Muscle layer of duodenum (tissue), 2 donors: ENCODE results near the gene CYP2J2.
"Not testable (repeated sequence)": the region's sequence is repeated elsewhere in the genome, so short reads cannot be mapped to it uniquely, and the experiment has no call there.

Source experiments
- H3K27ac ChIP-seq: one replicate; pipeline ENCODE4 v1.7.0; 2013; ENCODE audit warnings: mild to moderate bottlenecking, low read length
- H3K27me3 ChIP-seq: one replicate; pipeline ENCODE4 v1.7.0; 2013; ENCODE audit warnings: low read depth, mild to moderate bottlenecking, control low read depth, low read length
- H3K36me3 ChIP-seq, 2 donors: one replicate each; pipeline ENCODE4 v1.7.0; 2013; ENCODE audit warnings: low read length in 2 of 2, control low read depth in 1 of 2, mild to moderate bottlenecking in 1 of 2; ENCODE audit not compliant: insufficient read depth in 2 of 2, control insufficient read depth in 1 of 2
- H3K4me1 ChIP-seq, 2 donors: one replicate each; pipeline ENCODE4 v1.7.0; 2013; ENCODE audit warnings: low read length in 2 of 2, mild to moderate bottlenecking in 2 of 2, control low read depth in 1 of 2, moderate library complexity in 1 of 2; ENCODE audit not compliant: insufficient read depth in 2 of 2, control insufficient read depth in 1 of 2
- H3K4me3 ChIP-seq, 2 donors: one replicate each; pipeline ENCODE4 v1.7.0; 2013; ENCODE audit warnings: low read length in 2 of 2, low read depth in 1 of 2, mild to moderate bottlenecking in 1 of 2
- H3K9me3 ChIP-seq, 2 donors: one replicate each; pipeline ENCODE4 v1.7.0; 2013; ENCODE audit warnings: low read length in 2 of 2, control low read depth in 1 of 2, mild to moderate bottlenecking in 1 of 2; ENCODE audit not compliant: control insufficient read depth in 1 of 2
- donor health status: healthy.

The CYP2J2 gene

DNA sequence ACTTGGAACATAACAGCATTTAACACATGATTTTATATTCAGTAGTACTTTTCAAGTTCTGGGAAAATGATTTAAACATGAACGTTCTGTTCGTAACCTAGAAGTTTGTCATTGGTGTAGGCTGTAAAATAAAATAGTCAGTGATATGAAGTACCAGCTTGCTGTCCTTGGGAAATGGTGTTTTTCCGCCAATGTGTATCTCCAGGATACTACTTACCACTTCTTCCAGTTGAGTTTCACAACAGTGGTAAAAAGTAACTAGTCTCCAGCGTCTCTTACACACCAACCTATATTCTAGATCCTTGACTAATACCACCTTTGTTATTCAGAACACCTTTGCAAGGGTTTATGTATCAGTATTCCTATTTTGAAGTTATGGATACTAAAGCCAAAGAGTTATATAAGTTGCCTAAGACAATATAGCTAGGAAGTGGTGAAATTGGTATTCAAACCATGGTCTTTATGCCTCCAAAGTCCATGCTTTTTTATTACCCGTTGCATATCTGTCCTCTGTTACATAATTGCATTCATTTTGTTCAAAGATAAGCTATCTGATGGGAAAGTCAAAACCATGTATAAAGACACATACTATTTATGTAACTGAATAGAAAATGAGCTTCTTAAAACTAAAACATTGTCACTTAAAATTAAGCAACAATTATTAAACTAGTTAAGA, 68.8 kb downstream of the CYP2J2 start:
- Histone ChIP-seq H3K9me3 (no peaks in the 10 kb centered on the region), H3K27ac (no peak overlapping the region), H3K4me3 (no peak overlapping the region), H3K27me3 (no peaks in the 10 kb centered on the region), H3K36me3 (no peaks in the 10 kb centered on the region), H3K4me1 (peaks cover 0 to 4% of the 10 kb centered on the region in 2 donors)

DNA sequence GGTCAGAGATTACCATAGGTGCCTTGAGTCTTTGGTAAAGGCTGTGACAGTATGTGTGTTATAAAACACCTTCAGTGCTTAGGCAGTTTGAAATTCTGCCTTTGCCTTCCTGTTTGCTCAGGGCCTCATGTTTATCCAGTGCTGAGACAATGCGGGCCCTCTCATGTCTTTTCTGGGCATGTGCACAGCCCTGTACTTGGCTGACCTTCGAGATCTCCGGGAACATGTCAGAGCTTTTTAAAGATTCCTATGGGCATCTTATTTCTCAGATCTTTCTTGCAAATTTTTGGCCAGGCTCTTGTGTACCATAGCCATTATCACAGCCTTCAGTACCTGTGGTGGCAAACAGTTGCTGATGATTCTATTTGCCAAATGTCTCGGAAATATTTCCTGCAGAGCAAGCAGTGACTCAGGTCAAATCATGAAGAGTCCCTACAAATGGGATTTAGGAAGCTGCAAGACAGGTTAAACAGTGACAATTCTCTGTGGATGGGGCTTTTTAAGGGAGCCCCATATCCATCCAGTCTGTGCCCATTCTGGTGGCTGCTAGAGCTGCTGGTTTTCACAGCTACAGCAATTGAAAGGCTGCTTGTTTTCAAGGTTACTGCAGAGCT, 69.7 kb downstream of the CYP2J2 start:
- H3K9me3 ChIP-seq: no peaks in the 10 kb centered on the region
- H3K4me3 ChIP-seq: no peak overlapping the region
- H3K27me3 ChIP-seq: no peaks in the 10 kb centered on the region
- no peaks in the 10 kb centered on the region for H3K36me3 ChIP-seq
- H3K27ac ChIP-seq: no peak overlapping the region
- peaks cover 0 to 4% of the 10 kb centered on the region in 2 donors for H3K4me1 ChIP-seq

DNA sequence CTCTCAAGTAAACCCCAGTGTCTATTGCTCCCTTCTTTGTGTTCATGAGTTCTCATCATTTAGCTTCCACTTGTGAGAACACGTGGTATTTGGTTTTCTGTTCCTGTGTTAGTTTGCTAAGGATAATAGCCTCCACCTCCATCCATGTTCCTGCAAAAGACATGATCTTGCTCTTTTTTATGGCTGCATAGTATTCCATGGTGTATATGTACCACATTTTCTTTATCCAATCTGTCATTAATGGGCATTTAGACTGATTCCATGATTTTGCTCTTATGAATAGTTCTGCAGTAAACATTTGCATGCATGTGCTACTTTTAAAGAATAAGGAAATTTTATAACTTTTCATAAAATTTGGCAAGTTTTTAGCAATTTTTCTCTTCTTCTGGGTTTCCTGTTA, 71.3 kb downstream of the CYP2J2 start:
- not testable (repeated sequence) for H3K27ac ChIP-seq, H3K36me3 ChIP-seq, H3K27me3 ChIP-seq, H3K9me3 ChIP-seq, H3K4me3 ChIP-seq, H3K4me1 ChIP-seq

DNA sequence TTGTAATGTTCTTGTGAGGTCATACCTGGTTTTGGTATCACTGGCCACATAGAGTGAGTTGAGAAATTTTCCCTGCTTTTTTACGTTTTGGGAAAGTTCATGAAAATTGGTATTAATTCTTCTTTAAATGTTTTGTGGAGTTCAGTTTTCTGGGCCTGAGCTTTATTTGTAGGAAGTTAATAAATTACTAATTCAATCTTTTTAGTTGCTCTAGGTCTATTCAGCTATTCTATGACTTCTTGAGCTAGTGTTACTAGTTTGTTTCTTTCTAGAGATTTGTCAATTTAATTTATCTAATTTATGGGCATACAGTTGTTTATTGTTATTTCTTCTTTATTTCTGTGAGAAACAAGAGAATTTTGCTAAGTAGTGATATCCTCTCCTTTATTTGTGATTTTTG, 74.5 kb downstream of the CYP2J2 start:
- Histone ChIP-seq H3K27me3 (no peaks in the 10 kb centered on the region), H3K4me1 (peaks cover 0 to 4% of the 10 kb centered on the region in 2 donors), H3K9me3 (no peaks in the 10 kb centered on the region), H3K36me3 (no peaks in the 10 kb centered on the region), H3K27ac (no peak overlapping the region), H3K4me3 (no peak overlapping the region)

DNA sequence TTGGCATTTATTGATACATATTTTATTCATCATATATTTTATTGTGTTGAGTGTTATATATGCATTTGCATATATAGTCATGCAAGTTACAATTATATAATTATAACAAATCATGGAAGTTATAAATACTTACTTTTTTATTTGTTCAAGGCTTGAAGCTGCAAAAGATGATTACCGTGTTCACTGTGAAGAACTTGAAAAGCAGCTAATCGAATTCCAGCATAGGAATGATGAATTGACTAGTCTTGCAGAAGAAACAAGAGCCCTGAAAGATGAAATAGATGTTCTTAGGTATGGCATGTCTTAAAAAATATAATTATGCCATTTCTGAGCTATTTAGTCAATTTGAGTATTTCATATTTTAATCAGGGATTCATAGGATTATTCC, 79.7 kb downstream of the CYP2J2 start:
- Histone ChIP-seq H3K27ac (no peak overlapping the region), H3K4me1 (no peaks in the 10 kb centered on the region), H3K9me3 (no peaks in the 10 kb centered on the region)

DNA sequence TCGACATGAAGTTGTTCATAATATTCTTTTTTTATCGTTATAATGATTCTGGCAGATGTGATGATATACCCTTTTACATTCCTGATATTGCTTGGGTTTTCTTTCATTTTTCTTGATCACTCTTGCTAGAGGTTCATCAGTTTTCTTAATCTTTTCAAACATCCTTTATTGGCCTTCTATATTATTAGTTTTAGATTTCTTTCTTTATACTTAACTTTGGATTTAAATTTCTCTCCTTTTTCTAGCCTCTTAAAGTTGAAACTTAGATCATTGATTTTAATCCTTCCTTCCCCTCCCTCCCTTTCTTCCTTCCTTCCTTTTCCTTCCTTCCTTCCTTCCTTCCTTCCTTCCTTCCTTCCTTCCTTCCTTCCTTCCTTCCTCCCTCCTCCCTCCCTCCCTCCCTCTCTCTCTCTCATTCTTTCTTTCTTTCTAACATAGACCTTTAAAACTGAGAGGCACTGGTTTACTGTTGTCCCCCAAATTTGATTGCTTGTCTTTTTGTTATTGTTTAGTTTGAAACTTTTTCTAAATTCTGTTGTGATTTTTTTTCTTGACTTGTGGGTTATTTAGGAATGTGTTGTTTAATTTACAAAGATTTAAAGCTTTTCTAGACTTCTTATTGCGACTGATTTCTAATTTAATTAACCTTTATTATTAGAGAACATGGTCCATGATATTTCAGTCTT, 80.2 kb downstream of the CYP2J2 start:
- H3K4me3 ChIP-seq: no peak overlapping the region

More for the DNA sequence above, 79.7 kb downstream of the CYP2J2 start:
- Histone ChIP-seq H3K4me3 (no peak overlapping the region), H3K27me3 (no peaks in the 10 kb centered on the region), H3K36me3 (no peaks in the 10 kb centered on the region)

DNA sequence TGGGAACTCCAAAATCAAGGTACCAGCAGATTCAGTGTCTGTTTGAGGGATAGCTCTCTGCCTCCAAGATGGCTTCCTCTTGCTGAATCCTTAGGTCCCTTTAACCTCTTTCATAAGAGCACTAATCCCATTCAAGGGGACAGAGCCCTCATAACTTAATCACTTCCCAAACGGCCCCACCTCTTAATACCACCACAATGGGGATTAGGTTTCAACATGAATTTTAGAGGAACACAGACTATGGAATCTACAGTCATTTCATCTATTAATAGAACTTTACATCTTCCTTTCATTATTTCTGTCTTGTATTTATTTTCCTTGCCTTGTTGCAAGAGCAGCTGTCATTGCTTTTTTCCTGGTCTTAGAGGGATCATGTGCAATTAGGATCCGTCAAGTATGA, 81.5 kb downstream of the CYP2J2 start:
- Histone ChIP-seq H3K4me1 (no peaks in the 10 kb centered on the region), H3K27me3 (no peaks in the 10 kb centered on the region), H3K36me3 (no peaks in the 10 kb centered on the region), H3K27ac (no peak overlapping the region), H3K9me3 (no peaks in the 10 kb centered on the region), H3K4me3 (no peak overlapping the region)

More for the DNA sequence above, 80.2 kb downstream of the CYP2J2 start:
- Histone ChIP-seq H3K27me3 (no peaks in the 10 kb centered on the region), H3K36me3 (no peaks in the 10 kb centered on the region), H3K9me3 (no peaks in the 10 kb centered on the region), H3K27ac (no peak overlapping the region), H3K4me1 (no peaks in the 10 kb centered on the region)
